Vagina (tissue), 2 donors: ENCODE measurements around the gene RTL1. TPM values are rescaled to one million over a fixed set of nuclear protein-coding genes. Genes with fewer than 3 reads are reported as not detected.

Experiments
- DNase-seq, 2 donors: peaks; one replicate each; pipeline ENCODE4 v3.0.0-alpha.2; 2017; ENCODE audit errors: extremely low spot score in 2 of 2
- H3K27ac ChIP-seq: fragments of 200-600 bp; sonication (generic); one replicate; pipeline ENCODE4 v1.5.1; 2019
- H3K27me3 ChIP-seq: fragments of 200-600 bp; sonication (generic); one replicate; pipeline ENCODE4 v1.5.1; 2019
- H3K36me3 ChIP-seq, 2 donors: fragments of 200-600 bp; sonication (generic); one replicate each; pipeline ENCODE4 v1.5.1; 2017 to 2019
- H3K4me1 ChIP-seq: fragments of 200-600 bp; sonication (generic); one replicate; pipeline ENCODE4 v1.5.1; 2019
- H3K4me3 ChIP-seq, 2 donors: fragments of 200-600 bp; sonication (generic); 1 replicate in 1 of 2; 2 replicates in 1 of 2; pipeline ENCODE4 v1.5.1; 2016 to 2019
- H3K9me3 ChIP-seq: fragments of 200-600 bp; sonication (generic); one replicate; pipeline ENCODE4 v1.5.1; 2019
- CTCF ChIP-seq, 3 experiments: fragments of 450-650 bp in 2 of 3; fragments of 200-600 bp in 1 of 3; sonication (generic) in 1 of 3; IDR thresholded peaks; one replicate each; pipeline ENCODE4 v1.5.1; 2017 to 2019; ENCODE audit warnings: antibody characterized with exemption in 3 of 3, mild to moderate bottlenecking in 2 of 3, moderate library complexity in 2 of 3
- POLR2A ChIP-seq, 2 donors: fragments of 450-650 bp; IDR thresholded peaks; one replicate each; pipeline ENCODE4 v1.6.1; 2017; ENCODE audit warnings: antibody characterized with exemption in 2 of 2, mild to moderate bottlenecking in 2 of 2, moderate library complexity in 2 of 2
- POLR2AphosphoS5 ChIP-seq, 2 donors: sonication (generic); formaldehyde crosslinking; IDR thresholded peaks; one replicate each; pipeline ENCODE4 v1.9.0; 2017; ENCODE audit warnings: antibody characterized with exemption in 2 of 2, mild to moderate bottlenecking in 2 of 2, low read depth in 1 of 2; ENCODE audit not compliant: insufficient read depth in 1 of 2
- intact Hi-C: fragments of 100-400 bp; cut with DNase I; formaldehyde crosslinking; loops from one replicate; pipeline ENCODE4 v1.15.1; 2023
- total RNA-seq: library from RNA; depleted of rRNA; stranded (reverse); fragments of >200 nt; gene quantifications from one replicate; pipeline ENCODE4 v1.2.3, GENCODE V29; 2016

RTL1 gene
- total RNA-seq, 1 donor from 2014 or later, result not detected

GRCh38 chr14:100887728-100888335 is 15.7 kb downstream of the RTL1 start:
- TF ChIP-seq POLR2A (IDR thresholded peaks at IDR 0.05) (no peak), CTCF (IDR thresholded peaks at IDR 0.05) (no peak), POLR2AphosphoS5 (IDR thresholded peaks at IDR 0.05; ENCODE audit: insufficient read depth in 1 of 2, low read depth in 1 of 2) (no peak)
- no peak overlapping the region for H3K27ac ChIP-seq
- no peaks in the 10 kb centered on the region for H3K4me1 ChIP-seq
- no peak for DNase-seq
- no peak overlapping the region for H3K4me3 ChIP-seq
- no peaks in the 10 kb centered on the region for H3K36me3 ChIP-seq
- intact Hi-C loops, result no loop called here
- H3K27me3 ChIP-seq, result no peaks in the 10 kb centered on the region
- H3K9me3 ChIP-seq, result no peaks in the 10 kb centered on the region

- Histone ChIP-seq H3K4me1 (no peaks in the 10 kb centered on the region), H3K9me3 (no peaks in the 10 kb centered on the region), H3K36me3 (no peaks in the 10 kb centered on the region), H3K27ac (no peak overlapping the region), H3K4me3 (no peak overlapping the region), H3K27me3 (no peaks in the 10 kb centered on the region)
- TF ChIP-seq POLR2A (IDR thresholded peaks at IDR 0.05) (no peak), CTCF (IDR thresholded peaks at IDR 0.05) (no peak), POLR2AphosphoS5 (IDR thresholded peaks at IDR 0.05; ENCODE audit: insufficient read depth in 1 of 2, low read depth in 1 of 2) (no peak)
- no peak for DNase-seq
- intact Hi-C loops, result no loop called here
These were observed 17.9 kb downstream of the RTL1 start for GRCh38 chr14:100885617-100886016.

GRCh38 chr14:100885196-100885595 is 18.3 kb downstream of the RTL1 start:
- no peaks in the 10 kb centered on the region for H3K4me1 ChIP-seq
- no peaks in the 10 kb centered on the region for H3K9me3 ChIP-seq

GRCh38 chr14:100884456-100884855 is 19.1 kb downstream of the RTL1 start:
- no peaks in the 10 kb centered on the region for H3K4me1 ChIP-seq

More at GRCh38 chr14:100885196-100885595, 18.3 kb downstream of the RTL1 start:
- no peak overlapping the region for H3K27ac ChIP-seq
- no peak overlapping the region for H3K4me3 ChIP-seq
- no peaks in the 10 kb centered on the region for H3K27me3 ChIP-seq
- intact Hi-C loops, result no loop called here
- H3K36me3 ChIP-seq, result no peaks in the 10 kb centered on the region
- no peak for DNase-seq
- TF ChIP-seq CTCF (IDR thresholded peaks at IDR 0.05) (no peak), POLR2AphosphoS5 (IDR thresholded peaks at IDR 0.05; ENCODE audit: insufficient read depth in 1 of 2, low read depth in 1 of 2) (no peak), POLR2A (IDR thresholded peaks at IDR 0.05) (no peak)

More at GRCh38 chr14:100884456-100884855, 19.1 kb downstream of the RTL1 start:
- intact Hi-C loops, result no loop called here
- TF ChIP-seq CTCF (IDR thresholded peaks at IDR 0.05) (no peak), POLR2A (IDR thresholded peaks at IDR 0.05) (no peak), POLR2AphosphoS5 (IDR thresholded peaks at IDR 0.05; ENCODE audit: insufficient read depth in 1 of 2, low read depth in 1 of 2) (no peak)
- Histone ChIP-seq H3K27ac (no peak overlapping the region), H3K27me3 (no peaks in the 10 kb centered on the region), H3K4me3 (no peak overlapping the region), H3K9me3 (no peaks in the 10 kb centered on the region), H3K36me3 (no peaks in the 10 kb centered on the region)
- no peak for DNase-seq
